Measurements from ENCODE around the gene ERN1.

ERN1 gene

DNA sequence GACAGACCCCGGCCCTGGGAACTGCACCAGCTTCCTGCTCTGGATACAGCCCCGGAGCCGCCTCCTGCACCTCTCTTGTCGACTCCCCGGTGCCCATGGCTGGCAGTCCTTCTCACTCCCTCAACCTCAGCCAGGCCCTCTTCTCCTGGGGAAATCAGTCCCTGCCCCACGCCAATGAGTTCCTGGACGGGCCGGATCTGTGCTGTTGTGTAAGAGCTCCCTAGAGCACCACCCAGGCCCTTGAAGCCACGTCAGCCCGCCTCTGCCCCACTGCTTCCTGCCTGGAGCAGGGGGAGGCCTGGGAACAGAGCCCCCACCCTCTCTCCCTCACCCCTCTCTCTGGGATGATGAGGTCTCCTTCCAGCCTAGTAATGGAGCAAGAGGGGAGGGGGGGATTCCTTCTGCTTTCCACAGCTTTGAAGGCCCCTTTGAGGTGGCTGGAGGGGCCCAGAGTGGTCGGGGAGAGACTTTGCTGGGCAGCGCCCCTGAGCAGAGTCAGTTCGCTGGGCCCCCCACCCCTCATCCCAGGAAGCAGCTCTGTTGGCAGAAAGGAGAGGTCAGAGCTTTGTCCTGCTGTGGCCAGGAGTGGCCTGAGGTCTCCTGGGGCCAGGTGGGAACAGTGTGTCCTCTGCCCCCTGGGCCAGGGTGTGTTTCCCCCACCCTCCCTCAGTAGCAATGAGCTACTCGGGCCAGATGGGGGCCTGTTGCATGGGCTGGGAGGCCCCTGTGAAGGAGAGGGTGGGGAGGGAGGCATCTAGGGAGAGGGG, 128.0 kb downstream of the ERN1 start:
- DNase-seq: no peak

DNA sequence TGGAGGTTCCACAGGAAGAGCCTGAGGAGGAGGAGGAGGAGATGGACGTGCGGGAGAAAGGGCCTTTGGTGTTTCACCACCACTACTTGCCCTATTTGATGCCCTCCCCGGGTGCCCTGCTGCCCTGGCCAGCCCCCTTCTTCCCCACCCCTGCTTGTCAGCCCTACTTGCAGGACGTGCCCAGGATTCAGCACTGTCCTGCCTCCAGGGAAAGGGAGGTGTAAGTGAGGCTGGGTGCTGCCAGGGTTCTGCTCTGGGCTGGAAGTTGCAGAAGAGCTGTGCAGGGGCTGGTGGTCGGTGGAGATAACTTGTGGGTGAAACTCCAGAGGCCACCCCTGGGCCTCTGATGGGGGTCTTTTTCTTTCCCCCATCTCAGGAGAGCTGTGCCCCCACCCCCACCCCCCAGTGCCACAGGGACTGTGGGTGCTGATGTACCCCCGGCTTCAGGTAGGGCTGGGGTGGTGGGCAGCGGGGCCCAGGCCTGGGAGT, 128.8 kb downstream of the ERN1 start:
- DNase-seq: no peak

DNA sequence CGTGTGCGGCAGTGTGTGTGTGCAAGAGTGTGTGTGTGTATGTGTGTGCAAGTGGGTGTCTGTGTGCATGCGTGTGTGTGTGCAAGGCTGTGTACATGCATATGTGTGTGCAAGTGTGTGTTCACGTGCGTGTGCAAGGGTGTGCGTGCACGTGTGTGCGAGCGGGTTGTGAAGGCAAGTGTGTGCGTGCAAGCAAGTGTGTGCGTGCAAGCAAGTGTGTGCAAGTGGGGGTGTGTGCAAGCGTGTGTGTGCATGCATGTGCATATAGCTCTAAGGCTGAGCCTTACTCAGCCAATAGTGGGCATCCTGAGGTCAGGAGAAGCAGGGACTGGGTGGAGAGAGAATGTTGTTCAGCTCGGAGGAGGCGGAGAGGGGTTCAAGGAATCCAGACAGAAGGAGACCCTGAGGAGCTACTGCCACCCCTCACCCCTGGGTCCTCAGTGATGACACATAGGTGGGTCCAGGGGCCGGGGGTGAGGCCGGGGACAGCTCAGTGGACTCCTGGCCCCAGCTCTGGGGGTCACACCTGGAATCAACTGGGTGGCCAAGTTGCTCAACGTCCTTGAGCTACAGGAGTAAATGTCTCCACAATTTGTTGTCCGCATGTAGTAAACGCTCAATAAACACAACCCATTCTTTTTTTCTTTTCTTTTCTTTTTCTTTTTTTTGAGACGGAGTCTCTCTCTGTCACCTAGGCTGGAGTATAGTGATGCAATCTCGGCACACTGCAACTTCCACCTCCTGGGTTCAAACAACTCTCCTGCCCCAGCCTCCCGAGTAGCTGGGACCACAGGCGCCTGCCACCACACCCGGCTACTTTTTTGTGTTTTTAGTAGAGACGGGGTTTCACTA, 130.0 kb downstream of the ERN1 start:
- DNase-seq: no peak

DNA sequence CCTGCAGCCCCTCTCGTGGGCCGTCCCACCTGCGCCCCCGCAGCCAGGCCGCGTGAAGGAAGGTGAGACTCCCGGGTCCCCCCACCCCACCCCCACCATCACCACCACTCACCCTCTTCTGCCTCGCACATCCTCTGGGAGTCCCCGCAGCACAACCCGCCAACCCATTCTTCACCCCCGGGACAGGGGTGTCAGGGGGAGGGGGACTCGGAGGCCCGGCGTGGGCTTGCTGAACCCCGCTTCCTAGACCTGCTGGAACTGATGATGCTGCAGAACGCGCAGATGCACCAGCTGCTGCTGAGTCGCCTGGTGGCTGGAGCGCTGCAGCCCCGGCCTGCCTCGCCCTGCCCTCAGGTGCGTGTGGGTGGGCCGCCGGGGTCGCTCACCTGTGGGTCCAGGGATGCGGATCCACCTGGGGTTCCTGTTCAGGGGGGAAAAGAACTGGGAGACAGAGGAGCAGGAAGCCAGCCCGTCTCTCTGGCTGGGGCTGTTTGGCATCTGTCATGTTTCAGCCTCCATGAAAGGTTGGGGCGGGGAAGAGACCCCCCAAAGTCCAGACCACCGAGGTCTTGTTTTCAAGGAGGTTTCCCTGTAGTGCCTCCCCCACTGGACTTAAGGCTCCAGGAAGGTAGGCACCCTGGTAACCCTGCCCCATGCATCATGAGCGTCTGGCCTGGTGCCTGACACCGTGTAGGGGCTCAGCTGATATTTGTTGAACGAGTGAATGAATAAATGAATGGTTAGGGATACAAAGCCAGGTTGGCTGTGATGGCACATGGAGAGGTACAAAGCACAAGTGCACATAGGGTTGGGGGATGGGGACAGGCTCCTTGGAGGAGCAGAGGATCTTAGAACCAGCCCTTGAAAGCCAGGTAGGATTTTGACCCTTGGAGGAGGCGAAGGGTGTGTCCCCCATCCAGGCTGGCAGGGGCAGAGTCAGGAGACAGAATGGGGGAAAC, 130.9 kb downstream of the ERN1 start:
- DNase-seq: no peak

DNA sequence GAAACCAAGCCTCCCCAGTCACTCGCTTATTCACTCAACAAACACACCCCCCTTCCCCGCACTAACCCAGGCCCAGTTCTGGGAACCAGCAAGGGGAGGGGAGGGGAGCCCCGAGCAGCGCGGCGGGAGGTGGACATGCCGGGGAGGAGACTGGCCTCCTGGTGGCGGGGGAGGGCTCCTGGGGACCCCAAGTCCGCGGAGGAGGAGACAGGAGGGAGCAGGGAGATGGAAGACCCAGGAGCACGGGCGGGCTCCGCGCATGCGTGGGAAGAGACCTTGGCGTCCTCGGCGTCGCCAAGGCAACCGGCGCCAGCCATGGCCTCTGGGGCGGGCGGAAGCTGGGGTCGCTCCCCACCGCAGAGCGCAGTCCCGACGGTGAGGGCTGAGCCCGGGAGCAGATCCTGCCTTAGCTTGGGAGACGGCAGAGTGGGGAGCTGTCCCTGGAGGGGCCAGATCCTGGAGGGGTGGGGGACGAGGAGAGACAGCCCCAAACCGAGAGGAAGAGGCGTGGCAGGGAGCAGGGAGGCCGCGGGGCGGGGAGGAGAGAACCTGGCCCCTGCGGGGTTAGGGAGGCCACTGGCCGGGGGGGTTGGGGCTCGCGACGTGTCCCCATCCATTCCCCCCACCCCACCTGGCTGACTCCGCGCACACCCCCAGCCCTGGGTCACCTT, 131.8 kb downstream of the ERN1 start, which contains the start of gene PRR29:
Gene PRR29 (plus strand): TSS at position 302 of the 671 bp plus-strand sequence. CDS start 14 bp downstream, at position 316.
- peak; percentile 57 for DNase-seq

DNA sequence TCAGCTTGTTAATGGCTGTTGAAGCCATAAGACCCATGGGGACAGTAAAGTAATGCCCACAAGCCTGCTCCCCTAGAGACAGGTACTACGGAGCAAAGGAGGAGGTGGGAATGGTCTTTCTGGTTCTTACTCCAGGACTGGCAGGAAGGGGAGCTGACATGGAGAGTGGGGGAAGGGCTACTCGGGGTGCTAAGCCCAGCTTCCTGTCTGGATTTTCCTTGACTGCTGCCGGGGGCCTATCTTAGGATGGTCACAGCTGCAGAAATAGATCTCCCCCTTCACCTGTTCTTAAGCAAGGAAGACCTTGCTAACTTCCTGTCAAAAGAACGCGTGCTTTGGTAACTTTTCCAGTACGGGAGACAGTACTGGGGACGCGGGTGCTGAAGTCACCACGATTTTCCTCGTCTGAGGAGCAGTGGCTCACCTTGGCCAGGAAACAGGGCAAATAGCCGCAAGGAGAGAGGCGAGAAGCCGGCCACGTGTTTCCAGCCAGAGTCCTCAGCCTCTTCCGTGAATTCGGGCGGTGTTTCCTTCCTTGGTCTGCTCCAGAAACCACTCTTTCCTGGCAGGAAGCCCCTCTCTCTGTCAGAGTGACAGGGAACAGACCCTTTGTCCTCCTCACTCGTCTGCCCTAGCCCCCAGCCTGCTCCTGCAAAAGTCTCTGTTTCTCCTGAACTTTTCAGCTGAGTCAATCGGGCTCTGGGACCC, 132.4 kb downstream of the ERN1 start:
- no peak for DNase-seq

DNA sequence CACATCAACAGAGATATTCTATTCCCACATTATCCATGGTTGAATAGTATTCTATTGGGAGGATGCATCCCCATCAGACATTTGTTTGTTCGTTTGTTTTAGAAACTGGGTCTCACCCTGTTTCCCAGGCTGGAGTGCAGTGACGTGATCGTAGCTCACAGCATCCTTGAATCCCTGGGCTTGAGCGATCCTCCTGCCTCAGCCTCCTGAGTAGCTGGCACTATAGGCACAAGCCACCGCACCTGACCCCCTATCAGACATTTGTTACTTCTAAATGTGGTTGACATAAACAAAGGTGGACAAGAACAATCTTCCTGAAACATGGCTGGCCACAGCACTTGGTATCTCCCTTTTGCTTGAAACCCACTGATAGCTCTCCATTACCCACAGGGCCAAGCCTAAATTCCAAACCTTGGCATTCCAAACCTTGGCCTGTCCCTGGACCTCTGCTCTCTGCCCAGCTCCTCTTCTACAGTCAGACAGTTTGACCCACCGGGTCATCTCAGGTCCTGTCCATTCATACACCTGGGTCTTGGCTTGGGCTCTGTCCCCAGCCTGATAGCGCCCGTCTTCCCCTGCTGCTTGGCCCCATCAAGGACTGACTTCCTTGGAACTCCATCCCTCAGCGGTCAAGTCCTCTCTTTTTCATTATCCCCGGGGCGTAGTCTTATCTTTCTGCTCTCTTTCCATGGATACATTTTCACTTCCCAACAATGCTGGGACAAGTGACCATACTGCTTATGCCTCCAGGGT, 133.3 kb downstream of the ERN1 start:
- DNase-seq: no peak

DNA sequence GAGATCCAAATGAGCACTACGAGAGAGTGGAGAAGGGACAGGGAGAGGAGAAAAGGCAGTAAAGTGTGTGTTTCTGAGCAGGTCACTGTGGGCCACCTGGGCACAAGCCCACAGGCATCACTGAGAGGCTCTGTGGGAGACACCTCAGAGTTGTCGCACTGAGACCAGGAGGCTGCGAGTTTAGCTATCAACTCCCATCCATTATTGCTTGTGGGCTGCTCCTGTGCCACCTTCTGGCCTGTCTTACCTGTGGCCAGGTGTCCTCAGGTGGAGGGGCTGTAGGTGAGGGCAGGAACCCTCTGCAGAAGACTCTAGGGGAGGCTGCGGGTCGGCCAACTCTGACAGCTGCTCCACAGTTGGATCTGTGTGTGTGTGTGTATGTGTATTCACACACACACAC, 134.3 kb downstream of the ERN1 start:
- DNase-seq: no peak

DNA sequence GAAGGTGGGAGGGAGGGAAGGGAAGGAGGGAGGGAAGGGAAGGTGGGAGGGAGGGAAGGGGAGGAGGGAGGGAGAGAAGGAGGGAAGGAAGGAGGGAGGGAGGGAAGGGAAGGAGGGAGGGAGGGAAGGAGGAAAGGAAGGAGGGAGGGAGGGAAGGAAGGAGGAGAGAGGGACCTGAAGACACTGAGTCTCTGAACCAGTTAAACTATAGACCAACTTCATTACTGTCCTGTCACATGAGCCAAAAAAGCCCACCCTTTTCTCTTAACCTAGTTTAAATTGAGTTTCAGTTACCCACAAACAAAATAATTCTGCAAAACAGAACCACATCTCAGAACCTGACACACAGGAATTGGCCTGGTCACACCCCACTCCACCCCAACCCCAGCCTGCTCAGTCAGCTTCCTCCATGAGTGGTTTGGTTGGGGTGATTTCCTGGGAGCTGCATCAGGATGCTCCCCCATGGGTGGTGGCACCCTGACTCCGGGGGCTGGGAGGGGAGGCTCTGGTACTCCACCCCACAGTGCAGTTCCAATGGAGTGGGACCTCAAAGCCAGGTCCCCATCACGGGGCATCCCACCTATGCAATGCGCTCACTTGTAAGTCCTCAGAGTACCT, 136.5 kb downstream of the ERN1 start:
- no peak for DNase-seq

DNA sequence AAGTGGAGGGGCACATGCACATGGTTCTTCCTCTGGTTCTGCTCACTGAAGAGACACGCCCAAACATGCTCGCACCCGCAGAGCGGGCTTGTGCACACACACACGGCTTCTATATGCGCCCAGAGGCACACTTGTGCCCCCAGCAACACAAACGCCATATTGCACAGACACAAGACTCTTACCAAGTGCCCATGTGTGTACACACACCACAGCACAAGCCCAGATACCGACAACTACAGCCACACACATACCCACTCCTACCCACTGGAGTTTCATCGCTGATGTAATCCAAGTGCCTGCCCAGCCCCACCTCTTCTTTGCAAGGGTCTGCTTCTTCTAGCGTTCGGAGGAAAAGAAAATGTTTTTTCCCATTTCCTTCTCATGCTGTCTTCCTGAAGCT, 138.3 kb downstream of the ERN1 start:
- DNase-seq: no peak

DNA sequence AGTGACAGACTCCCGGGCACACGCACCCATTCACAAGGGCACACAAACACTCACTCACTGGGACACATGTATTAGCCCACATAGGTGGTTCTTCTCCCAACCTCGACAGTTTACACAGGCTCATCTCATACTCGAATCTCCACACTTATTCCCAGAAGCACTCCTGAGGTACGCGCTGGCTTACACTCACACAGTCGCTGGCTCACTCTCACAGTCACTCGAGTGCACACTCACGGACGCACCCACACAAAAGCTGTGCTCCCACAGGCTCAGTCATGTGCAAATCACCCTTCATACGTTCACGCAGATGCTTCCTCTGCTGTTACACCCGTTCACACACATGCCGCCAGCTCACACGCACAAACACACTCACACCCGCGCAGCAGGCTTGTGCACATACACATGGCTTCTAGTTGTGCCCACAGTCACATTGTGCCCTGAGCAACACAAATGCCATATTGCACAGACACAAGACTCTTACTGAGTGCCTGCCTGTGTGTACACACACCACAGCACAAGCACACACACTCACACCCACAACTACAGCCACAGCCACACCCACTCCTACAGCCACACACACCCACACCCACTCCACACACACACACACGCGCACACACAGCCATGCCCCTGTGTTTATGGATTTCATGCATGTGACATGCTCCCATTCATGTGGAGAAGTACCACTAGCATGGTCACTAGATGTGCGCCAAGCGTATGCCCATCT, 140.2 kb downstream of the ERN1 start:
- no peak for DNase-seq
